HEK293 (cell line): ENCODE data around the gene RGS7.

Source experiments
- CTCF ChIP-seq: fragments of 450-650 bp; formaldehyde crosslinking; IDR thresholded peaks from 2 replicates; pipeline ENCODE4 v1.5.1; 2016; ENCODE audit warnings: missing biosample characterization, missing genetic modification characterization
- HOXA7 ChIP-seq: sonication (generic); formaldehyde crosslinking; IDR thresholded peaks from 2 replicates; pipeline ENCODE4 v1.8.1; 2022; ENCODE audit warnings: missing genetic modification reagents, borderline replicate concordance
- TRIM28 ChIP-seq: IDR thresholded peaks from 2 replicates; pipeline ENCODE4 v1.6.1; 2011; ENCODE audit warnings: low read length, control low read depth, borderline replicate concordance
- YY1 ChIP-seq: fragments of 450-650 bp; formaldehyde crosslinking; IDR thresholded peaks from 2 replicates; pipeline ENCODE4 v1.5.1; 2018; ENCODE audit warnings: missing biosample characterization, missing genetic modification characterization
- ZNF324 ChIP-seq: fragments of 450-650 bp; formaldehyde crosslinking; IDR thresholded peaks from 2 replicates; pipeline ENCODE4 v1.5.1; 2016; ENCODE audit warnings: missing biosample characterization, missing genetic modification characterization
- ZNF660 ChIP-seq: fragments of 450-650 bp; IDR thresholded peaks from 2 replicates; pipeline ENCODE4 v1.5.1; 2018; ENCODE audit warnings: missing biosample characterization, mild to moderate bottlenecking, missing genetic modification characterization

- TF ChIP-seq ZNF324 (no peak), HOXA7 (no peak), ZNF660 (tag by site-specific recombination) (no peak), TRIM28 (no peak), CTCF (tag by site-specific recombination) (no peak), YY1 (tag by site-specific recombination) (no peak)
Measured at GRCh38 chr1:241271427-241271826, 85.6 kb downstream of the RGS7 start.
